Breast epithelium (tissue), 4 donors: ENCODE measurements around the gene CACNA1B. TPM values are rescaled to one million over a fixed set of nuclear protein-coding genes. Genes with fewer than 3 reads are reported as not detected.

ENCODE experiments used
- DNase-seq, 2 donors: peaks; one replicate each; pipeline ENCODE4 v3.0.0-alpha.2; 2019; ENCODE audit warnings: low spot score in 2 of 2
- H3K27ac ChIP-seq, 2 donors: fragments of 200-600 bp; sonication (generic) in 1 of 2; one replicate each; pipeline ENCODE4 v1.5.1; 2016 to 2019; ENCODE audit warnings: mild to moderate bottlenecking in 1 of 2
- H3K27me3 ChIP-seq, 2 donors: fragments of 200-600 bp; sonication (generic) in 1 of 2; one replicate each; pipeline versions ENCODE4 v1.5.1 to v1.6.0; 2017 to 2019; ENCODE audit warnings: control low read depth in 1 of 2, mild to moderate bottlenecking in 1 of 2
- H3K36me3 ChIP-seq: fragments of 200-600 bp; one replicate; pipeline ENCODE4 v1.5.1; 2019
- H3K4me1 ChIP-seq, 2 donors: fragments of 200-600 bp; sonication (generic); one replicate each; pipeline ENCODE4 v1.5.1; 2016 to 2019; ENCODE audit warnings: control low read depth in 1 of 2
- H3K4me3 ChIP-seq, 3 donors: fragments of 200-600 bp; sonication (generic); 1 replicate in 2 of 3; 2 replicates in 1 of 3; pipeline ENCODE4 v1.5.1; 2016 to 2019; ENCODE audit warnings: mild to moderate bottlenecking in 3 of 3, moderate library complexity in 2 of 3
- H3K9me3 ChIP-seq, 2 donors: fragments of 200-600 bp; sonication (generic) in 1 of 2; one replicate each; pipeline ENCODE4 v1.5.1; 2016 to 2019; ENCODE audit warnings: control low read depth in 1 of 2
- CTCF ChIP-seq, 3 donors: fragments of 450-650 bp; IDR thresholded peaks; one replicate each; pipeline ENCODE4 v1.5.1; 2016 to 2017; ENCODE audit warnings: antibody characterized with exemption in 3 of 3, mild to moderate bottlenecking in 3 of 3, moderate library complexity in 3 of 3
- POLR2A ChIP-seq: fragments of 450-650 bp; IDR thresholded peaks from one replicate; pipeline ENCODE4 v1.6.1; 2016; ENCODE audit warnings: antibody characterized with exemption, mild to moderate bottlenecking, moderate library complexity
- POLR2AphosphoS5 ChIP-seq, 3 donors: sonication (generic); formaldehyde crosslinking; IDR thresholded peaks; one replicate each; pipeline ENCODE4 v1.6.1; 2017; ENCODE audit warnings: antibody characterized with exemption in 3 of 3
- intact Hi-C: fragments of 100-400 bp; cut with DNase I; formaldehyde crosslinking; loops from one replicate; pipeline ENCODE4 v1.15.1; 2023; ENCODE audit warnings: low total_unique reads
- total RNA-seq, 3 donors: library from RNA; depleted of rRNA; stranded (reverse); fragments of >200 nt; gene quantifications; one replicate each; pipeline ENCODE4 v1.1.0, GENCODE V29; 2016

CACNA1B gene
- total RNA-seq, 3 donors from 2014 or later: under 0.01 TPM; not detected in 2

GRCh38 chr9:138073808-138074207 is 196.2 kb downstream of the CACNA1B start:
- Histone ChIP-seq H3K9me3 (no peaks in the 10 kb centered on the region), H3K27ac (no peak overlapping the region), H3K27me3 (peaks cover 0 to 22% of the 10 kb centered on the region in 2 donors), H3K4me1 (no peaks in the 10 kb centered on the region), H3K36me3 (no peaks in the 10 kb centered on the region), H3K4me3 (no peak overlapping the region)
- TF ChIP-seq POLR2AphosphoS5 (IDR thresholded peaks at IDR 0.05) (no peak), POLR2A (no peak), CTCF (IDR thresholded peaks at IDR 0.05) (no peak)
- peak; percentile 5 to 37 for DNase-seq
- intact Hi-C loops: no loop called here

GRCh38 chr9:138074516-138074915 is 196.9 kb downstream of the CACNA1B start:
- Histone ChIP-seq H3K36me3 (no peaks in the 10 kb centered on the region), H3K27ac (no peak overlapping the region), H3K4me1 (no peaks in the 10 kb centered on the region), H3K9me3 (no peaks in the 10 kb centered on the region), H3K4me3 (no peak overlapping the region), H3K27me3 (peaks cover 0 to 22% of the 10 kb centered on the region in 2 donors)
- no peak for TF ChIP-seq POLR2AphosphoS5 (IDR thresholded peaks at IDR 0.05)
- TF ChIP-seq CTCF (IDR thresholded peaks at IDR 0.05): no peak
- no peak for TF ChIP-seq POLR2A
- peak in 1 of 2 donors; percentile 11 for DNase-seq
- intact Hi-C loops: no loop called here

GRCh38 chr9:138075496-138075895 is 197.9 kb downstream of the CACNA1B start:
- intact Hi-C loops: no loop called here
- TF ChIP-seq POLR2AphosphoS5 (IDR thresholded peaks at IDR 0.05): no peak
- TF ChIP-seq CTCF (IDR thresholded peaks at IDR 0.05): no peak
- TF ChIP-seq POLR2A: no peak
- no peak overlapping the region for H3K27ac ChIP-seq
- DNase-seq: peak in 1 of 2 donors; percentile 7
- no peaks in the 10 kb centered on the region for H3K9me3 ChIP-seq
- no peaks in the 10 kb centered on the region for H3K4me1 ChIP-seq
- peaks cover 0 to 22% of the 10 kb centered on the region in 2 donors for H3K27me3 ChIP-seq
- H3K4me3 ChIP-seq: no peak overlapping the region
- no peaks in the 10 kb centered on the region for H3K36me3 ChIP-seq

GRCh38 chr9:138075961-138076649 is 198.5 kb downstream of the CACNA1B start:
- no peak for TF ChIP-seq POLR2AphosphoS5 (IDR thresholded peaks at IDR 0.05)
- TF ChIP-seq POLR2A: no peak
- TF ChIP-seq CTCF (IDR thresholded peaks at IDR 0.05): no peak
- H3K4me3 ChIP-seq: no peak overlapping the region

GRCh38 chr9:138076650-138077009 is 199.0 kb downstream of the CACNA1B start:
- no peaks in the 10 kb centered on the region for H3K9me3 ChIP-seq
- H3K27ac ChIP-seq: no peak overlapping the region
- TF ChIP-seq POLR2A (no peak), POLR2AphosphoS5 (IDR thresholded peaks at IDR 0.05) (no peak), CTCF (IDR thresholded peaks at IDR 0.05) (no peak)
- DNase-seq: peak in 1 of 2 donors; percentile 7
- no peaks in the 10 kb centered on the region for H3K4me1 ChIP-seq
- H3K4me3 ChIP-seq: no peak overlapping the region
- intact Hi-C loops: no loop called here
- H3K36me3 ChIP-seq: no peaks in the 10 kb centered on the region
- H3K27me3 ChIP-seq: peaks cover 0 to 22% of the 10 kb centered on the region in 2 donors

More at GRCh38 chr9:138075961-138076649, 198.5 kb downstream of the CACNA1B start:
- Histone ChIP-seq H3K36me3 (no peaks in the 10 kb centered on the region), H3K9me3 (no peaks in the 10 kb centered on the region), H3K27me3 (peaks cover 0 to 22% of the 10 kb centered on the region in 2 donors), H3K4me1 (no peaks in the 10 kb centered on the region), H3K27ac (no peak overlapping the region)
- DNase-seq: peak in 1 of 2 donors; percentile 14
- intact Hi-C loops: no loop called here
